IPS-20b (cell line): ENCODE data around the gene GARNL3.
A peak's percentile ranks its signal among the peaks of the same experiment; 100 is the strongest.

Source experiments
- H3K27ac ChIP-seq: one replicate; pipeline ENCODE4 v1.5.1; 2013; ENCODE audit warnings: low read length
- H3K27me3 ChIP-seq: 2 replicates; pipeline ENCODE4 v1.6.1; 2013; ENCODE audit warnings: mild to moderate bottlenecking, low read length, inconsistent platforms; ENCODE audit not compliant: insufficient read depth
- H3K36me3 ChIP-seq: 2 replicates; pipeline ENCODE4 v1.6.1; 2013; ENCODE audit warnings: low read depth, mild to moderate bottlenecking, inconsistent platforms, low read length, moderate library complexity; ENCODE audit not compliant: insufficient read depth
- H3K4me1 ChIP-seq: 2 replicates; pipeline ENCODE4 v1.6.1; 2013; ENCODE audit warnings: mild to moderate bottlenecking, control low read depth, inconsistent platforms, low read length, moderate library complexity; ENCODE audit not compliant: insufficient read depth
- H3K4me3 ChIP-seq: 2 replicates; pipeline ENCODE4 v1.5.1; 2013; ENCODE audit warnings: mild to moderate bottlenecking, low read length, inconsistent platforms
- H3K9ac ChIP-seq: 2 replicates; pipeline ENCODE4 v1.6.1; 2013; ENCODE audit warnings: low read depth, mild to moderate bottlenecking, inconsistent platforms, low read length, moderate library complexity
- H3K9me3 ChIP-seq: 2 replicates; pipeline ENCODE4 v1.6.1; 2013; ENCODE audit warnings: mild to moderate bottlenecking, low read depth, low read length, inconsistent platforms; ENCODE audit not compliant: insufficient read depth

The GARNL3 gene

DNA sequence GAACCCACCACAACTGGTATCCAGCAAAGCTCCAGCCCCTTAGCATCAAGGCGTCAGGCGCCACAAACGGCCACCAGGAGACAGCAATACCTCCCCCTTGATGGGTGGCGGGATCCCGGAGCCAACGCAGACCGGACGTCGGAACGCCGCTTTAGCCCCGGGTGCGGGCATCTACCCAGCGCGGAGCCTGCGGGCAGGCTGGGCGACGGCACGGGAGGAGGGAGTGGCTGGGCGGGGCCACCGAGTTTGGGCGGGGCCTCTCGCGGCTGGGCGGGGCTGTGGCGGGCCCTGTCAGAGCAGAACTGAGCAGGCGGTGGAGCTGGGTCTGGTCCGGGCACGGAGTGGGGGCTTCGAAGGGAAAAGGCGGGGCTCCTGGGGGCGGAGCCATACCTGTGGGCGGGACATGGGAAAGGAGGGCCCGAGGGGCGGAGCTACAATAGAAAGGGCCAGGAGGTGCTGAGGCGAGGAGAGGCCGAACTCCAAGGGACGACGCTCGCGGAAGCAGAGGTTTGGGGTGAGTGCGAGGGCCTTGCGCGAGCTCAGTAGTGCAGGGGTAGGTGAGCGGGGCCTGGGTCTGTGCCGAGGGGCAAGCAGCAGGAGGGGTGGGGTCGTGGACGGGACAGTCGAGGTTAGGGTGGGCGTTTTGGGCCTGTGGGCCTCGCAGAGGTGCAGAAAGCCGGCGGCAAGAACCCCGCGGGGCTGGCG lies 40.2 kb upstream of the GARNL3 start:
- H3K27me3 ChIP-seq, result peaks cover 38% of the 10 kb centered on the region
- peak overlapping the region; percentile 81 for H3K4me3 ChIP-seq
- H3K27ac ChIP-seq, result no peak overlapping the region
- no peaks in the 10 kb centered on the region for H3K36me3 ChIP-seq
- no peaks in the 10 kb centered on the region for H3K4me1 ChIP-seq
- H3K9ac ChIP-seq, result peak overlapping the region; percentile 73; the same call in 1 of the 2 replicates
- no peaks in the 10 kb centered on the region for H3K9me3 ChIP-seq

DNA sequence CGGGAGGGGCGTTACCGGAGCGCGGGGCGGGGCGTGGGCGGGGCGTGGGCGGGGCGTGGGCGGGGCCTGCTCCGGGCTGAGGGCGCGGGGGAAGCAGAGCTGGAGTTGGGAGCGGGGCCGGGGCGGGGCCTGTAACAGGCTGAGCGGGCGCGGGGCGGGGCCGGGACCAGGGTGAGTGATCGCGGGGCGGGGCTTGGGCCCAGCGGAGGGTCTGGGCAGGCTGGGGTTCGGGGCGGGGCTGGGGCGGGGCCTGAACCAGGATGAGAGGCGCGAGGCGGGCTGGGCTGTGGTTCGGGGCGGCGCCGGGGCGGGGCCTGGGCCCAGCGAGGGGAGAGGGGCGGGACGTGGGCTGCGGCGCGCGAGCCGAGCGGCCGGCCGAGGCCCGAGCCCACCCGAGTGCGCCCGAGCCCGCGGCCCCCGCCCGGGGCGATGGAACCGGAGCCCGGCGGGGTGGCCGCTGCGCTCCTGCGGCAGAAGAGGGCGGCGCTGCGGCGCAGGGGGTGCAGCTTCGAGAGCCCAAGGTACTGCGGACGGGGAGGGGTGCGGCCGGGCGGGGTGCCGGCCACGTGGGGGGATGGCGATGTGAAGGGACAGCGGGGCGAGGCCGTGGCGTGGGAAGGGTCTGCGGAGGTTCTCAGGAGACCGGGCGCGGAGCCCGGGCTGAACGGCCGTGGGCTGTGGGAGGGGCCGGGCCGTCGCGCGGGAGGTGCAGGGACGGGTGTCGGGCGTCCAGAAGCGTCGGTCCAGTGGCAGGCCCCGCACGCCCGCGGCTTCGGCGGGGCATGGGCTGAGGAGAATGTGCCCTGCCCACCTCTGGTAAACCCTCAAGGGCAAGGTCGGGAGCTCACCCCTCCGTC lies 39.5 kb upstream of the GARNL3 start:
- Histone ChIP-seq H3K9me3 (no peaks in the 10 kb centered on the region), H3K4me1 (no peaks in the 10 kb centered on the region), H3K27ac (no peak overlapping the region), H3K9ac (peak overlapping the region; percentile 47; the same call in 1 of the 2 replicates), H3K27me3 (peaks cover 38% of the 10 kb centered on the region), H3K4me3 (peak overlapping the region; percentile 81), H3K36me3 (no peaks in the 10 kb centered on the region)

DNA sequence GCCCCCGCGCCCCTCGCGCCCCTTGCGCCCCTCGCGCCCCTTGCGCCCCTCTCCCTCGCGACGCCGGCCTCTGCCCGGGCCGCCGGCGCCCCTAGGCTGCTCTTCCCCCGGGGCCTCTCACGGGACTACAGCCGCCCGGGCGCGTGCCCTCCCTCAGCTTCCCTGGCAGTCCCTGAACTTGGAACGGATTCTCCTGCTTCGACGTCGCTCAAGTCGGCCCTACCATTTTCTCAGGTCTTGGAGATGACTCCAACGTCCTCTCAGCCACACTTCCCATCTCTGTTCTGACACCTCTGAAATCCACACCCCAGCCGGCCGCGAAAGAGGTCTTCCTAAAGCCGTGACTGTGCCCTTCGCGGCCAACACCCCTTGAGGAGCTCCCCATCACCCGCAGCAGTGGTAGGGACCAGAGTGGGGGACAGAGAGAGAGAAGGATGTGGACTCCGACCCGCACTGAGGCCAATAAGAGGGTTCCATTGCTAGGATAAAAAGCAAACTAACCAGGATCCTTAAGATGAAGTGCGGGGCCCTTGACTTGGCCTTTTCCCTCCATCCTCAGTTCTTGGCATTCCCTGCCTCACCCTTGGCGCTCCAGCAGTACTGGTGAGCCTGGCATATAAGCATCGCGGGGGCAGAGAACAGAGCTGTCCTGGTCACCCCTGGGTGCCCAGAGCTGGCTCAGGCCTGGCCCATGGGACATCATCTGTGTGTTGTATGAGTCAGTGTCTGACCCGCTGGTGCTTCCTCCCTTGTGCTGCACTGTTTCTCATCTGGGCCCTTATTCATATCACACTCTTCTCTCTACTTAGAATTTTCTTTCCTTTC lies 38.6 kb upstream of the GARNL3 start:
- Histone ChIP-seq H3K27ac (no peak overlapping the region), H3K9ac (no peak overlapping the region), H3K36me3 (no peaks in the 10 kb centered on the region), H3K9me3 (no peaks in the 10 kb centered on the region), H3K4me3 (peak overlapping the region; percentile 65; the same call in 1 of the 2 replicates), H3K4me1 (no peaks in the 10 kb centered on the region), H3K27me3 (peaks cover 38% of the 10 kb centered on the region)

DNA sequence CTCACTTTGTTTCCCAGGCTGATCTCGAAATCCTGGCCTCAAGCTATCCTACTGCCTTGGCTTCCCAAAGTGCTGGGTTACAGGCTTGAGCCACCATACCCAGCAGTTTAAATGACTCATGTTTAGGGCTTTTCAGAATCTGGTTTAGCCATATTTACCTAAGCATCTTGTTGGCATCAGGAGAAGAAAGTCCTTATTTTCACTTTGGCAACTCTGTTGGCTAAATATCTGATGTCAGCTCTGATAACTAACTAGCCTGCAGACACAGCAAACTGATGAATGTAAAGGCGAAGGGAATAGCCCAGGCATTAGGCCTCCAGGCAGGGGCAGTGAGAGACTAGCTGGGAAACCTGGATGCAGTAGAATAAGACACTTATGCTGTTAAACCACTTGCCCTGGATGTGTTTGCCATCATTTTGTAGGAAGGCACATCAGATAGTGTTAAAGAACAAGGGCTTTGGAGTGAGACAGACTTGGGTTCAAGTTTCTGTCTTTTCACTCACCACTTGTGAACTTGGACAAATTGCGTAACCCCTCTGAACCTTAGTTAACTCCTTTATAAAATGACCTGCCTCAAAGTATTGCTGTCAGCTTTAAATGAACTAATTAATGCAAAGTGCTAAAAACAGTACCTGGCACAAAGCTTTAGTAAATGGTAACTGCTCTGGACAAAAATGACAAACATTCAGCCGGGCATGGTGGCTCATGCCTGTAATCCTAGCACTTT lies 34.7 kb upstream of the GARNL3 start:
- no peak overlapping the region for H3K27ac ChIP-seq
- H3K9ac ChIP-seq, result no peak overlapping the region
- H3K4me1 ChIP-seq, result no peaks in the 10 kb centered on the region
- no peaks in the 10 kb centered on the region for H3K9me3 ChIP-seq
- H3K36me3 ChIP-seq, result no peaks in the 10 kb centered on the region
- no peak overlapping the region for H3K4me3 ChIP-seq
- H3K27me3 ChIP-seq, result peaks cover 17% of the 10 kb centered on the region

- no peak overlapping the region for H3K9ac ChIP-seq
- H3K4me1 ChIP-seq, result no peaks in the 10 kb centered on the region
- H3K4me3 ChIP-seq, result no peak overlapping the region
- peaks cover 3% of the 10 kb centered on the region for H3K27me3 ChIP-seq
- H3K27ac ChIP-seq, result no peak overlapping the region
- H3K36me3 ChIP-seq, result no peaks in the 10 kb centered on the region
- no peaks in the 10 kb centered on the region for H3K9me3 ChIP-seq
Measured at GRCh38 chr9:127231666-127232065, 32.9 kb upstream of the GARNL3 start.

GRCh38 chr9:127232833-127233549 lies 31.6 kb upstream of the GARNL3 start:
- no peak overlapping the region for H3K4me3 ChIP-seq
- no peaks in the 10 kb centered on the region for H3K4me1 ChIP-seq
- no peak overlapping the region for H3K9ac ChIP-seq
- no peaks in the 10 kb centered on the region for H3K27me3 ChIP-seq
- H3K27ac ChIP-seq, result no peak overlapping the region
- H3K36me3 ChIP-seq, result no peaks in the 10 kb centered on the region
- H3K9me3 ChIP-seq, result no peaks in the 10 kb centered on the region

DNA sequence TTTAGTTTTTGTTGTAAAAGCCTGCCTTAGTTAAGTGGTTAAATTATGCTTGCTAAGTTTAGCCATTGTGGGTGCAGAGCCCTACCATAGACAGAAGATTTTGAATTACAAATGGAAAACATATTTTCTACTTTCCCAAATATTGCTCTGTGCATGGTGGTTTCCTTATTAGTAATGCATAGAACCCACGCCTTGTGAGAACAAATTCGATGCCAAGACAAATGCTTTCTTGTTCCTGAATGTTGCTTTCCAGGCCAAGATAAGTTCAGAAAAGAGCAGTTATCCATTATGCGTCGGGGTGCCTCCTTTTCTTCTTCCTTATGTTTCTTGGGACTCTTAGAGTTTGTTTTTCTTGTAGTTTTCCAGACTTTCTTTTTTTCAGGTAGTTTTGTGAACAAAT lies 31.0 kb upstream of the GARNL3 start:
- Histone ChIP-seq H3K9me3 (no peaks in the 10 kb centered on the region), H3K27me3 (no peaks in the 10 kb centered on the region), H3K4me3 (no peak overlapping the region), H3K27ac (no peak overlapping the region), H3K4me1 (no peaks in the 10 kb centered on the region), H3K36me3 (no peaks in the 10 kb centered on the region), H3K9ac (no peak overlapping the region)

DNA sequence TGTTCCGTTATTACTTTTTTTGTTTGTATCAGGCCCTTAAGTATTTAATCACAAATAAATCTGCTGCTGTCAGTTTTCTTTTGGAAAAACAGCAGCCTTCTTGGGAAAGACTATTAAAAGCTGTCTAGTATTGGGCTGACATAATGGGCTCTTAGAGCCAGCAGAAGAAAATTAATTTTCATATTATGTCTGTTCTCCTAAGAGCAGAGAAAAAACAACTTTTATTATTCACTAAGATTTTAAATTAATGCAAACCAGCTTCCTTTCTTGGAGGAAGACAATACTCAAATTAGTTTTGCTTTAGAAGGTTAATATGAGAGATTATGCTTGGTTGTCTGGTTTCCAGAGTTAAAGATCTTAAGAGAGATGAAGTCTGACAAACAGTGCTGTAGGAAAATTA lies 30.6 kb upstream of the GARNL3 start:
- Histone ChIP-seq H3K27me3 (no peaks in the 10 kb centered on the region), H3K36me3 (no peaks in the 10 kb centered on the region), H3K9me3 (no peaks in the 10 kb centered on the region), H3K4me3 (no peak overlapping the region), H3K27ac (no peak overlapping the region), H3K9ac (no peak overlapping the region), H3K4me1 (no peaks in the 10 kb centered on the region)

DNA sequence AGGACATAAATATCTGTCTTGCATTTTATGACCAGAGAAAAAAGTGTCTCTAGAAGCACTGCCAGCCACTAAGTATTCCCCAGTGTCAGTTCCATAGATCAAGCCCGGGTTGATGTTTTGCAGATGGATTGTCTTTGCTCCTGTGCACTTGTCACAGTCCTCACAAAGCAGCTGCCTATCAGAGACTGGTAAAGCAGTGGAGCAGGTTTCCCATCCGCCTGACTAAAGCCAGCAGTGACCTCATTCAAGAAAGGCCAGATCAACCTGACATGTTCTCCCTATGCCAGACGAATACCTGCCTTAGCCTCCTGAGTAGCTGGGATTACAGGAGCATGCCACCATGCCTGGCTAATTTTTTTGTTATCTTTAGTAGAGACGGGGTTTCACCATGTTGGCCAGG lies 26.8 kb upstream of the GARNL3 start:
- H3K9ac ChIP-seq, result no peak overlapping the region
- H3K9me3 ChIP-seq, result no peaks in the 10 kb centered on the region
- H3K27me3 ChIP-seq, result no peaks in the 10 kb centered on the region
- H3K4me3 ChIP-seq, result no peak overlapping the region
- 0 out of 2 replicates have a peak, but pooled peaks cover 4% of the 10 kb centered on the region for H3K36me3 ChIP-seq
- peaks cover 17% of the 10 kb centered on the region for H3K4me1 ChIP-seq
- no peak overlapping the region for H3K27ac ChIP-seq

DNA sequence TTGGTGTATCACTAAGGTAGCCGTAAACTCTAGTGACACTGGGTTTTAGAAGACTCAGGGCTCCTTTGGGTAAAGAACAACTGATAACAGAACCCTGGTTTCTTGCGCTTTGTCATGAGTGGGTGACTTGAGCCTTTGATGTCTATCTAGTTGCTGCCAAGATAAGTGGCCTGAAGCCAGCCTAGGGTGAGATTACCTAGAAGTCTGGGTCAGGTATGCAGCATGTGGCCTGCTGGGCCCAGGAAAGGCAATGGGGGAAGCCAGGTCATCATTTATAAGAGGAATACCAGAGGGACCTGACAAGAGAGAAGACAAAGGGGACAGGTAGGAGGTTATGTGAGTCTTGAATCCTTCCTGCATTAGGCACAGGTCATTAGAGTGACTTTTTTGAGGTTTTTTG lies 23.2 kb upstream of the GARNL3 start:
- Histone ChIP-seq H3K9me3 (no peaks in the 10 kb centered on the region), H3K27me3 (no peaks in the 10 kb centered on the region), H3K36me3 (peaks cover 11% of the 10 kb centered on the region; the same call in 1 of the 2 replicates), H3K4me3 (peak overlapping the region; percentile 40; the same call in 1 of the 2 replicates), H3K4me1 (peaks cover 22% of the 10 kb centered on the region), H3K27ac (no peak overlapping the region), H3K9ac (peak overlapping the region; percentile 22; the same call in 1 of the 2 replicates)
